ENCODE results near the gene RCC1.
"Not testable (repeated sequence)": the region's sequence is repeated elsewhere in the genome, so short reads cannot be mapped to it uniquely, and the experiment has no call there.

RCC1 gene

DNA sequence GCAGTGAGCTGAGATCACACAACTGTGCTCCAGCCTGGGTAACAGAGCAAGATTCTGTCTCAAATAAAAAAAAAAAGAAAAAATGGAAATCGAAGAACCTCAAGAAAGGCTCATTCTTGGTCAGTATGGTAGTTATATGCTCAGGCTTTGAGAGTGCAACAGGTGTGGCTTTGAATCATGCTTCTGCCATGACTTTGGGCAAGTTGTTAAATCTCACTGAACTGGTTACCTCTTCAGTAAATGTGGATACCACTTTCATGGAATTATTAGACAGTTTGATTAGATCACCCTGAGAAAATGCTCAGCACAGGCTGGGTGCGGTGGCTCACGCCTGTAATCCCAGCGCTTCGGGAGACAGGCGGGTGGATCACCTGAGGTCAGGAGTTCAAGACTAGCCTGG lies 59.9 kb downstream of the RCC1 start:
- Histone ChIP-seq H3K4me3 (ENCODE audit: insufficient read length, low read depth) (no peak overlapping the region), H3K9ac (ENCODE audit: insufficient read length, low read depth) (no peak overlapping the region), H3K4me1 (ENCODE audit: insufficient read depth, insufficient read length) (no peaks in the 10 kb centered on the region), H3K27me3 (ENCODE audit: insufficient read depth, insufficient read length) (no peaks in the 10 kb centered on the region), H3K9me3 (ENCODE audit: insufficient read depth, low read length) (no peaks in the 10 kb centered on the region), H3K36me3 (ENCODE audit: insufficient read depth, insufficient read length, low read length) (peaks cover 84% of the 10 kb centered on the region)
- no peak for TF ChIP-seq SUZ12 (IDR thresholded peaks at IDR 0.05; ENCODE audit: extremely low read depth, insufficient read depth, insufficient read length)
- no peak for DNase-seq (ENCODE audit: low read depth, low spot score)

DNA sequence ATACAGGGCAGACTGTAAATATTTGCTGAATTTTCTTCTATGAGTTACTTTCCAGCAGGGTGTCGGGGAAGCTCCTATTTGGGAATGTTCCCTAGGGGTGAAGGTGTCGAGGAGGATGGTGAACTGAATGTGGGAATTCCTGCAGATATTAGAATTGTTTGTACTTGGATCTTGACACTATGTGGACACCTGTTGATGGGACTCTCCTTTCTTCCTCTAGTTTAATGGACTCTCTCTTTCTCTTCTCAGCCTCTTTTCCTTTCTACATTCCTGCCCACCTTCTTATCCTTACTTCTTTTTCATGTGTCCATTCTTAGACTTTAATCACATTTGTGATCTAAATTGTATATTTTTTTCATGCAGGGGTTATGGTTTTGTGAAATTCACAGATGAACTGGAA lies 61.1 kb downstream of the RCC1 start:
- no peak overlapping the region for H3K9ac ChIP-seq (ENCODE audit: insufficient read length, low read depth)
- H3K4me3 ChIP-seq (ENCODE audit: insufficient read length, low read depth) = no peak overlapping the region
- H3K27me3 ChIP-seq (ENCODE audit: insufficient read depth, insufficient read length) = no peaks in the 10 kb centered on the region
- peaks cover 84% of the 10 kb centered on the region for H3K36me3 ChIP-seq (ENCODE audit: insufficient read depth, insufficient read length, low read length)
- no peak for DNase-seq (ENCODE audit: low read depth, low spot score)
- TF ChIP-seq YY1 (IDR thresholded peaks at IDR 0.05; ENCODE audit: insufficient read depth, insufficient read length) = no peak
- TF ChIP-seq SUZ12 (IDR thresholded peaks at IDR 0.05; ENCODE audit: extremely low read depth, insufficient read depth, insufficient read length) = no peak
- TF ChIP-seq ZNF274 (IDR thresholded peaks at IDR 0.05; ENCODE audit: low read depth, low read length) = no peak
- H3K4me1 ChIP-seq (ENCODE audit: insufficient read depth, insufficient read length) = no peaks in the 10 kb centered on the region
- H3K9me3 ChIP-seq (ENCODE audit: insufficient read depth, low read length) = no peaks in the 10 kb centered on the region

DNA sequence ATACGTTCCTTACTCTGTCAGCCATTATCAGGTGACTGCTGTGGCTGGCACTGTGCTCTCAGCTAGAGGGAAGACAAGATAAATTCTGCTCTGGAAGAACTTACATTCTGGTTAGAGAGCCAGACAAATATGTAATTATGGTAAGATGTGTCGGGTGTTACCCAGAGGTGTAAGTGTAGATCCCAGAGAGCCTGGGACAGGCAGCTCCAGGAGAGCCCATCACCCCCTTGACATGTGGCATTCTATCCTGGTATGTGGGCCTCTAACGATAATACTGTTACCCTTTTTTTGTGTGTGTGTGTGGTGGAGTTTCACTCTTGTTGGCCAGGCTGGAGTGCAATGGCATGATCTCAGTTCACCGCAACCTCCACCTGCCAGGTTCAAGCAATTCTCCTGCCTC lies 66.1 kb downstream of the RCC1 start:
- no peaks in the 10 kb centered on the region for H3K9me3 ChIP-seq (ENCODE audit: insufficient read depth, low read length)
- no peak for TF ChIP-seq YY1 (IDR thresholded peaks at IDR 0.05; ENCODE audit: insufficient read depth, insufficient read length)
- TF ChIP-seq SUZ12 (IDR thresholded peaks at IDR 0.05; ENCODE audit: extremely low read depth, insufficient read depth, insufficient read length) = no peak
- no peak for TF ChIP-seq ZNF274 (IDR thresholded peaks at IDR 0.05; ENCODE audit: low read depth, low read length)
- no peaks in the 10 kb centered on the region for H3K4me1 ChIP-seq (ENCODE audit: insufficient read depth, insufficient read length)
- peak overlapping the region; percentile 56 for H3K9ac ChIP-seq (ENCODE audit: insufficient read length, low read depth)
- H3K27me3 ChIP-seq (ENCODE audit: insufficient read depth, insufficient read length) = no peaks in the 10 kb centered on the region
- H3K4me3 ChIP-seq (ENCODE audit: insufficient read length, low read depth) = no peak overlapping the region
- DNase-seq (ENCODE audit: low read depth, low spot score) = no peak
- H3K36me3 ChIP-seq (ENCODE audit: insufficient read depth, insufficient read length, low read length) = peaks cover 76% of the 10 kb centered on the region

DNA sequence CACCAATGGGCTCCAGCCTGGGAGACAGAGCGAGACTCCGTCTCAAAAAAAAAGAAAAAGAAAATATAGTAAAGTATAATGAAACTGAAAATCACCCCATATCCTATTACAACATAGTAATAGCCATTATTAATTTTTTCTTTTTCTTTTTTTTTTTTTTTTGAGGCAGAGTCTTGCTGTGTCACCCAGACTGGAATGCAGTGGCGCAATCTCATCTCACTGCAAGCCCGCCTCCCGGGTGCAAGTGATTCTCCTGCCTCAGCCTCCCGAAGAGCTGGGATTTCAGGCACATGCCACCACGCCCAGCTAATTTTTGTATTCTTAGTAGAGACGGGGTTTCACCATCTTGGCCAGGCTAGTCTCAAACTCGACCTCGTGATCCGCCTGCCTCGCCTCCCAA lies 67.0 kb downstream of the RCC1 start:
- peaks cover 76% of the 10 kb centered on the region for H3K36me3 ChIP-seq (ENCODE audit: insufficient read depth, insufficient read length, low read length)
- DNase-seq (ENCODE audit: low read depth, low spot score); H3K27me3 ChIP-seq (ENCODE audit: insufficient read depth, insufficient read length): not testable (repeated sequence)

GRCh38 chr1:28573564-28573963 lies 67.7 kb downstream of the RCC1 start:
- H3K9ac ChIP-seq (ENCODE audit: insufficient read length, low read depth) = no peak overlapping the region
- no peaks in the 10 kb centered on the region for H3K4me1 ChIP-seq (ENCODE audit: insufficient read depth, insufficient read length)
- H3K9me3 ChIP-seq (ENCODE audit: insufficient read depth, low read length) = no peaks in the 10 kb centered on the region
- no peak overlapping the region for H3K4me3 ChIP-seq (ENCODE audit: insufficient read length, low read depth)
- peaks cover 76% of the 10 kb centered on the region for H3K36me3 ChIP-seq (ENCODE audit: insufficient read depth, insufficient read length, low read length)
- TF ChIP-seq YY1 (IDR thresholded peaks at IDR 0.05; ENCODE audit: insufficient read depth, insufficient read length) (no peak), SUZ12 (IDR thresholded peaks at IDR 0.05; ENCODE audit: extremely low read depth, insufficient read depth, insufficient read length) (no peak), ZNF274 (IDR thresholded peaks at IDR 0.05; ENCODE audit: low read depth, low read length) (no peak)
- DNase-seq (ENCODE audit: low read depth, low spot score) = no peak
- no peaks in the 10 kb centered on the region for H3K27me3 ChIP-seq (ENCODE audit: insufficient read depth, insufficient read length)

More for the DNA sequence above, 67.0 kb downstream of the RCC1 start:
- not testable (repeated sequence) for H3K4me1 ChIP-seq (ENCODE audit: insufficient read depth, insufficient read length); H3K9ac ChIP-seq (ENCODE audit: insufficient read length, low read depth); H3K9me3 ChIP-seq (ENCODE audit: insufficient read depth, low read length); H3K4me3 ChIP-seq (ENCODE audit: insufficient read length, low read depth)

DNA sequence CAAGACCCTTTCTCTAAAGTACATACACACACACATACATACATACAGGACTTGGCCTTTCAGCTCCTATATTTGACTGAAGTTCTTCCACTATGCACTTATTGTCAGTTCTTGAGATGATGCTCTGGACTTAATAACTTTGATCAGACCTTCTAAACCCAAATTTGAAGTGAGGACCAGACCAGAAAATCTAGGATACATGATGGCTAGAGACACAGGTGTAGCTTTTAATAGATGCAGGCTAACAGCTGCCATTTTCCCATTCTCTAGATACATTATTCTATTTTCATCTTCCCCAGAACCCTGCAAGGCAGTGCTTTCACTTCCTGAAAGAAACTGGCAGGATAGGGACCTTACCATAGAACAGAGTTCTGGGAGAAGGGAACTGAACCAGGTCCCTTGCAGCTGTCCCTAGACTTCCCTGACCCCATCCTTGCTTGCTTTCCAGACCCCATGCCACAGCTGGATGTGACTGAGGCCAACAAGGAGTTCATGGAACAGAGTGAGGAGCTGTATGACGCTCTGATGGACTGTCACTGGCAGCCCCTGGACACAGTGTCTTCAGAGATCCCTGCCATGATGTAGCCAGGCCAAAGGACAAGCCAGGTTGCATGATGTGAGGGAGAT lies 71.3 kb downstream of the RCC1 start:
- Histone ChIP-seq H3K9me3 (ENCODE audit: insufficient read depth, low read length) (no peaks in the 10 kb centered on the region), H3K4me3 (ENCODE audit: insufficient read length, low read depth) (no peak overlapping the region), H3K4me1 (ENCODE audit: insufficient read depth, insufficient read length) (peaks cover 7% of the 10 kb centered on the region), H3K36me3 (ENCODE audit: insufficient read depth, insufficient read length, low read length) (peaks cover 77% of the 10 kb centered on the region), H3K9ac (ENCODE audit: insufficient read length, low read depth) (peak overlapping the region; percentile 2), H3K27me3 (ENCODE audit: insufficient read depth, insufficient read length) (peaks cover under 1% of the 10 kb centered on the region)
- DNase-seq (ENCODE audit: low read depth, low spot score) = no peak
- TF ChIP-seq SUZ12 (IDR thresholded peaks at IDR 0.05; ENCODE audit: extremely low read depth, insufficient read depth, insufficient read length) (no peak), YY1 (IDR thresholded peaks at IDR 0.05; ENCODE audit: insufficient read depth, insufficient read length) (no peak), ZNF274 (IDR thresholded peaks at IDR 0.05; ENCODE audit: low read depth, low read length) (no peak)

DNA sequence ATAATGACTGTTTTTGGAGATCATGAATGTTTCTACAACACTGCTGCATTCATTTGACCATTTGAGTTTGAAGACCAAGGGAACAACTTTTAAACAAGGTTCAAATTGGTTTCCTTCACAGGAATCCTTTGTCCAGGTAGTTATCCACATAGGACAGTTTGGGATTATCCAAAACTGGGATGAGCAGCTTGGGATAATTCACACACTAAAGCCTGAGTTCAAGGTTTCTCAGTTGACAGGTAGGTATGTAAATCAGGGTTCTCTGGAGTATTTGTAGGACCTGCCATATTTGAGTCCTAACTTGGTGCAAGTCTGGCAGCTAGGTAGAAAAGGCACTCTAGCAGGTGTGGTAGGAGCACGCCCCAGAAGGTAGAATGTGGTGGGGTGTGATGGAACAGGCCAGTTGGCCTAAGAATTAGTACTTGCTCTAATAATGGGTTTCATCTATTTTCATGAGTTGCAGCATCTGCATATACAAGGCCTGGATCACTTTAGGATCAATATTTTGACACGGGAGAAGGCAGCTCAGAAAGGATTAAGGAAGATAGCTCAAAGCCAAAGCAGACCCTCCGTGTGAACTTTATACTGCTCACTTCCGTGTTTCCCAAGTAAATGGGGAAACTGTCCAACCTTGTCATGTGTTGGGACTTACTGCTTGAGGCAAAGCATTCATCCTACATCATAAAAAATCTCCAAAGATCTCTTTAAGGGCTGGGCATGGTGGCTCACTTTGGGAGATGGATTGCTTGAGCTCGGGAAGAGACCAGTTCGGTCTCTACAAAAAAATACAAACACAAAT lies 72.1 kb downstream of the RCC1 start:
- TF ChIP-seq ZNF274 (IDR thresholded peaks at IDR 0.05; ENCODE audit: low read depth, low read length) (no peak), YY1 (IDR thresholded peaks at IDR 0.05; ENCODE audit: insufficient read depth, insufficient read length) (no peak), SUZ12 (IDR thresholded peaks at IDR 0.05; ENCODE audit: extremely low read depth, insufficient read depth, insufficient read length) (no peak)
- DNase-seq (ENCODE audit: low read depth, low spot score) = no peak
- peaks cover 72% of the 10 kb centered on the region for H3K36me3 ChIP-seq (ENCODE audit: insufficient read depth, insufficient read length, low read length)

More for the DNA sequence above, 72.1 kb downstream of the RCC1 start:
- Histone ChIP-seq H3K9ac (ENCODE audit: insufficient read length, low read depth) (no peak overlapping the region), H3K4me1 (ENCODE audit: insufficient read depth, insufficient read length) (peaks cover 7% of the 10 kb centered on the region), H3K4me3 (ENCODE audit: insufficient read length, low read depth) (no peak overlapping the region), H3K9me3 (ENCODE audit: insufficient read depth, low read length) (no peaks in the 10 kb centered on the region), H3K27me3 (ENCODE audit: insufficient read depth, insufficient read length) (peaks cover 3% of the 10 kb centered on the region)
